ENCODE results near the gene H3-3A.

DNA sequence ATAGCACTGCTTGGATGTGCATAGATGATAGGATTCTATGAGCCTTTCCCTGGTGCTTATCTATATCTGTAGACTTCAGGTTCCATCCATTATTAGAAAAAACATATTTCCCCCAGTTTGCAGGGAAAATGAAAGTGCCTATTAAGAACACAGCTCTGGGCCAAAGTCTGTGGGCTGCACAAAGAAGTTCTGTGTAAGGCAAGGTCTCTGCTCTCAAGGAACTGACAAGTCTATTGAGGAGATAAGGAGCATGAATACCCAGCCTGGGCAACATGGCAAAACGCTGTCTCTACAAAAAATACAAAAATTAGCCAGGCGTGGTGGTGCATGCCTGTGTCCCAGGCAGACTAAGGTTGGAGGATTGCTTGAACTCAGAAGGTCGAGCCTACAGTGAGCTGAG lies 41.1 kb upstream of the H3-3A start:
- TF ChIP-seq, protein P1, sequence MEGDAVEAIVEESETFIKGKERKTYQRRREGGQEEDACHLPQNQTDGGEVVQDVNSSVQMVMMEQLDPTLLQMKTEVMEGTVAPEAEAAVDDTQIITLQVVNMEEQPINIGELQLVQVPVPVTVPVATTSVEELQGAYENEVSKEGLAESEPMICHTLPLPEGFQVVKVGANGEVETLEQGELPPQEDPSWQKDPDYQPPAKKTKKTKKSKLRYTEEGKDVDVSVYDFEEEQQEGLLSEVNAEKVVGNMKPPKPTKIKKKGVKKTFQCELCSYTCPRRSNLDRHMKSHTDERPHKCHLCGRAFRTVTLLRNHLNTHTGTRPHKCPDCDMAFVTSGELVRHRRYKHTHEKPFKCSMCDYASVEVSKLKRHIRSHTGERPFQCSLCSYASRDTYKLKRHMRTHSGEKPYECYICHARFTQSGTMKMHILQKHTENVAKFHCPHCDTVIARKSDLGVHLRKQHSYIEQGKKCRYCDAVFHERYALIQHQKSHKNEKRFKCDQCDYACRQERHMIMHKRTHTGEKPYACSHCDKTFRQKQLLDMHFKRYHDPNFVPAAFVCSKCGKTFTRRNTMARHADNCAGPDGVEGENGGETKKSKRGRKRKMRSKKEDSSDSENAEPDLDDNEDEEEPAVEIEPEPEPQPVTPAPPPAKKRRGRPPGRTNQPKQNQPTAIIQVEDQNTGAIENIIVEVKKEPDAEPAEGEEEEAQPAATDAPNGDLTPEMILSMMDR (IDR thresholded peaks at IDR 0.05) = no peak
- TF ChIP-seq ZC3H11A (IDR thresholded peaks at IDR 0.05) (no peak), POLR2A (IDR thresholded peaks at IDR 0.05; ENCODE audit: low read length) (no peak), NFE2L2 (conservative IDR thresholded peaks at IDR 0.05; ENCODE audit: low read length) (no peak), JUNB (IDR thresholded peaks at IDR 0.05) (no peak), CHD4 (IDR thresholded peaks at IDR 0.05; ENCODE audit: borderline replicate concordance) (no peak), SMC3 (IDR thresholded peaks at IDR 0.05) (no peak), NPAS2 (CRISPR knock-in tag; IDR thresholded peaks at IDR 0.05; ENCODE audit: borderline replicate concordance) (no peak), HDAC2 (IDR thresholded peaks at IDR 0.05) (no peak), NR3C1 (IDR thresholded peaks at IDR 0.05) (no peak), RCOR1 (IDR thresholded peaks at IDR 0.05; ENCODE audit: low read depth, low read length) (no peak), ZSCAN20 (CRISPR knock-in tag; IDR thresholded peaks at IDR 0.05) (no peak), PHF8 (IDR thresholded peaks at IDR 0.05; ENCODE audit: borderline replicate concordance, low read depth) (no peak)
- TF ChIP-seq, protein P2, sequence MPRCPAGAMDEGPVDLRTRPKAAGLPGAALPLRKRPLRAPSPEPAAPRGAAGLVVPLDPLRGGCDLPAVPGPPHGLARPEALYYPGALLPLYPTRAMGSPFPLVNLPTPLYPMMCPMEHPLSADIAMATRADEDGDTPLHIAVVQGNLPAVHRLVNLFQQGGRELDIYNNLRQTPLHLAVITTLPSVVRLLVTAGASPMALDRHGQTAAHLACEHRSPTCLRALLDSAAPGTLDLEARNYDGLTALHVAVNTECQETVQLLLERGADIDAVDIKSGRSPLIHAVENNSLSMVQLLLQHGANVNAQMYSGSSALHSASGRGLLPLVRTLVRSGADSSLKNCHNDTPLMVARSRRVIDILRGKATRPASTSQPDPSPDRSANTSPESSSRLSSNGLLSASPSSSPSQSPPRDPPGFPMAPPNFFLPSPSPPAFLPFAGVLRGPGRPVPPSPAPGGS (IDR thresholded peaks at IDR 0.05) = no peak

Data from A549 (cell line).